ENCODE measurements around the gene ANGPTL4.

The ANGPTL4 gene

GRCh38 chr19:8386990-8387389 lies 23.0 kb downstream of the ANGPTL4 start:
- no peak for TF ChIP-seq CTCF (IDR thresholded peaks at IDR 0.05; ENCODE audit: insufficient read depth, low read depth, low read length, missing control alignments)

GRCh38 chr19:8387688-8388611 lies 24.0 kb downstream of the ANGPTL4 start:
- no peak for TF ChIP-seq CTCF (IDR thresholded peaks at IDR 0.05; ENCODE audit: insufficient read depth, low read depth, low read length, missing control alignments)
- DNase-seq (ENCODE audit: low read depth) = no peak
- no peak overlapping the region for H3K4me3 ChIP-seq (ENCODE audit: low read length)

More at GRCh38 chr19:8386990-8387389, 23.0 kb downstream of the ANGPTL4 start:
- no peak overlapping the region for H3K4me3 ChIP-seq (ENCODE audit: low read length)
- DNase-seq (ENCODE audit: low read depth) = no peak

GRCh38 chr19:8388612-8388958 lies 24.6 kb downstream of the ANGPTL4 start:
- DNase-seq (ENCODE audit: low read depth) = no peak
- no peak for TF ChIP-seq CTCF (IDR thresholded peaks at IDR 0.05; ENCODE audit: insufficient read depth, low read depth, low read length, missing control alignments)

GRCh38 chr19:8389891-8390616 lies 26.1 kb downstream of the ANGPTL4 start, which contains the start of gene RAB11B:
TSS of gene RAB11B (plus strand) at chr19:8390360. CDS start at chr19:8390417, 57 bp downstream.
- H3K4me3 ChIP-seq (ENCODE audit: low read length) = peak within 1 kb of the TSS; percentile 74
- DNase-seq (ENCODE audit: low read depth) = peak; percentile 100
- no peak for TF ChIP-seq CTCF (IDR thresholded peaks at IDR 0.05; ENCODE audit: insufficient read depth, low read depth, low read length, missing control alignments)

More at GRCh38 chr19:8388612-8388958, 24.6 kb downstream of the ANGPTL4 start:
- H3K4me3 ChIP-seq (ENCODE audit: low read length) = no peak overlapping the region

- DNase-seq (ENCODE audit: low read depth) = peak; percentile 94
- TF ChIP-seq CTCF (IDR thresholded peaks at IDR 0.05; ENCODE audit: insufficient read depth, low read depth, low read length, missing control alignments) = no peak
- H3K4me3 ChIP-seq (ENCODE audit: low read length) = peak overlapping the region; percentile 74
These were observed 26.6 kb downstream of the ANGPTL4 start for GRCh38 chr19:8390617-8390981.

- DNase-seq (ENCODE audit: low read depth) = no peak
- no peak for TF ChIP-seq CTCF (IDR thresholded peaks at IDR 0.05; ENCODE audit: insufficient read depth, low read depth, low read length, missing control alignments)
- H3K4me3 ChIP-seq (ENCODE audit: low read length) = peak overlapping the region; percentile 20
These were observed 27.5 kb downstream of the ANGPTL4 start for GRCh38 chr19:8391198-8392016.
